ENCODE measurements around the gene SMIM41. TPM values are rescaled to one million over a fixed set of nuclear protein-coding genes. Genes with fewer than 3 reads are reported as not detected.

The SMIM41 gene
- total RNA-seq, 4 donors from 2014 or later = 2.1 to 26.6 (median 5.6) TPM

DNA sequence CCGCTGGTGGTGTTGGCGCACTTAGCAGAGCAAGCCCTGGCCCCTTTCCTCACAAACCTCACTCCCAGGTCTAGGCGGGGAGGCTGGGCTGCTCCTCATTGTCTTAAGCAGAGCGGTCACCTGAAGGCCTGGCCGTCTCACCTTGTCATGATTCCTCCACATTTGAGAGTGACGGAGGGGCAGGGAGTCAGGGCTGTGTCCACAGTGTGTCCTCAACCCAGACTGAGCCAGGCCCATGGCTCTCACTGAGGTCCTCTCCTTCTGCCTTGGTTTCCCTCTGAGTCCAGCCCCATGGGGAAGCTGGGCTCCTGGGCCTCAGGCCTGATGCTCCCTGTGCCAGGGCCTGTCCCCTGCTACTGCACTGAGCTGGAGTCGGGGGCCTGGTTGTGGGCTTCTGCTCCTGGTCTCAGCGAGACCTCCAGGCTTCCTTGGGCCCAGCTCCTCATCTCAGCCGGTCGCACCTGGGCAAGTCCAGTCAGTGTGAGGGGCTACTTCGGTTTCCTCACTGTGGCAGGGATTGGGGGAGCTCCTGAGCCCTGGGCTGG lies 67.4 kb downstream of the SMIM41 start:
- H3K9me3 ChIP-seq = no peaks in the 10 kb centered on the region
- H3K4me3 ChIP-seq = no peak overlapping the region
- peaks cover 35 to 60% (median 50%) of the 10 kb centered on the region in 4 donors for H3K4me1 ChIP-seq
- no peaks in the 10 kb centered on the region for H3K27me3 ChIP-seq
- 81% methylated on average over 6 of the region's 11 CpGs for WGBS
- intact Hi-C loops (cut with DNase I) = no loop called here
- no peak for TF ChIP-seq POLR2AphosphoS5 (IDR thresholded peaks at IDR 0.05)
- no peak for TF ChIP-seq EP300 (IDR thresholded peaks at IDR 0.05)
- DNase-seq (ENCODE audit: extremely low spot score) = no peak
- peak overlapping the region; percentile 83 to 89 (median 86) for H3K27ac ChIP-seq (replicated peaks in 1 of 4)
- H3K36me3 ChIP-seq = no peaks in the 10 kb centered on the region

GRCh38 chr12:52147367-52147963 lies 68.0 kb downstream of the SMIM41 start:
- intact Hi-C loops (cut with DNase I) = no loop called here
- TF ChIP-seq POLR2AphosphoS5 (IDR thresholded peaks at IDR 0.05) (peak; percentile 79 to 92), POLR2A (IDR thresholded peaks at IDR 0.05; ENCODE audit: low read depth) (no peak), EP300 (IDR thresholded peaks at IDR 0.05) (no peak), CTCF (IDR thresholded peaks at IDR 0.05) (no peak)
- 60% methylated on average over 2 of the region's 17 CpGs for whole genome bisulfite sequencing
- Histone ChIP-seq H3K9me3 (no peaks in the 10 kb centered on the region), H3K36me3 (no peaks in the 10 kb centered on the region), H3K27me3 (no peaks in the 10 kb centered on the region), H3K4me1 (peaks cover 41 to 66% (median 56%) of the 10 kb centered on the region in 4 donors), H3K4me3 (no peak overlapping the region), H3K27ac (replicated peaks in 1 of 4) (peak overlapping the region; percentile 83 to 89 (median 86))
- peak; percentile 96 for DNase-seq (ENCODE audit: extremely low spot score)

DNA sequence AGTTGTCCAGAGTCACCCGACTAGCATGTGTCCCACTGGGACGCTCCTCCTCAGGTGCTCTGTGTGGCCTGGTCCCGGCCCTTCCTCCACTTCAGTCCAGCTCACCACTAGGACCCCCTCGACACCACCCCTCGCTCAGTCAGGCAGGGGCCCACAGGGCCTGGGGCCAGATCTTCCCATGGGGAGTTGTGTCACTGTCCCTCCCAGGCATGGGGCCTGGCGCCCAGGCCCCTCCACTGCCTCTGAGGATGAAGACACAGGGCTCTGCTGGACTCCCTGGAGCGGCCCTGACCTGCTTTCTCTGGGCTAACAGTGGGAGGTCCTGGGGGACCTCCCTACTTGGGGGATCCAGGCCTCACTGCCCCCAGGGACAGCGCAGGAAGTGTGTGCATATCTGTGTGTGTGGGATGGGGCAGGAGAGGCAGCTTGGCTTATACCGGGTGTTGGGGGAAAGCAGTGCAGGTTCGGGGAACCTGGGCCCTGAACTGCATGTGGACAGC lies 68.5 kb downstream of the SMIM41 start:
- 93% methylated on average over 9 of the region's 10 CpGs for WGBS
- Histone ChIP-seq H3K27me3 (no peaks in the 10 kb centered on the region), H3K36me3 (no peaks in the 10 kb centered on the region), H3K4me1 (peaks cover 45 to 72% (median 60%) of the 10 kb centered on the region in 4 donors), H3K9me3 (no peaks in the 10 kb centered on the region), H3K27ac (replicated peaks in 1 of 4) (peak overlapping the region; percentile 83 to 89 (median 86)), H3K4me3 (no peak overlapping the region)
- intact Hi-C loops (cut with DNase I) = no loop called here
- no peak for TF ChIP-seq POLR2AphosphoS5 (IDR thresholded peaks at IDR 0.05)
- no peak for TF ChIP-seq EP300 (IDR thresholded peaks at IDR 0.05)
- TF ChIP-seq POLR2A (IDR thresholded peaks at IDR 0.05; ENCODE audit: low read depth) = no peak
- no peak for TF ChIP-seq CTCF (IDR thresholded peaks at IDR 0.05)
- DNase-seq (ENCODE audit: extremely low spot score) = no peak

GRCh38 chr12:52148464-52149181 lies 69.1 kb downstream of the SMIM41 start:
- 81% methylated on average over 5 of the region's 14 CpGs for WGBS
- TF ChIP-seq CTCF (IDR thresholded peaks at IDR 0.05) (no peak), POLR2AphosphoS5 (IDR thresholded peaks at IDR 0.05) (peak in 1 of 2 donors; percentile 23)
- no peak for DNase-seq (ENCODE audit: extremely low spot score)
- intact Hi-C loops (cut with DNase I) = no loop called here
- Histone ChIP-seq H3K4me1 (peaks cover 45 to 72% (median 60%) of the 10 kb centered on the region in 4 donors), H3K4me3 (no peak overlapping the region), H3K27me3 (no peaks in the 10 kb centered on the region), H3K9me3 (no peaks in the 10 kb centered on the region), H3K36me3 (no peaks in the 10 kb centered on the region), H3K27ac (replicated peaks in 1 of 4) (peak overlapping the region; percentile 83 to 89 (median 86))

- WGBS = 85% methylated on average over 6 of the region's 6 CpGs
- no peaks in the 10 kb centered on the region for H3K36me3 ChIP-seq
- H3K4me1 ChIP-seq = peaks cover 45 to 72% (median 60%) of the 10 kb centered on the region in 4 donors
- H3K4me3 ChIP-seq = no peak overlapping the region
- no peak for TF ChIP-seq CTCF (IDR thresholded peaks at IDR 0.05)
- TF ChIP-seq POLR2AphosphoS5 (IDR thresholded peaks at IDR 0.05) = no peak
- TF ChIP-seq EP300 (IDR thresholded peaks at IDR 0.05) = no peak
- TF ChIP-seq POLR2A (IDR thresholded peaks at IDR 0.05; ENCODE audit: low read depth) = no peak
- no peaks in the 10 kb centered on the region for H3K9me3 ChIP-seq
- intact Hi-C loops (cut with DNase I) = no loop called here
- H3K27ac ChIP-seq (replicated peaks in 1 of 4) = peak overlapping the region; percentile 83 to 89 (median 86)
- no peaks in the 10 kb centered on the region for H3K27me3 ChIP-seq
- DNase-seq (ENCODE audit: extremely low spot score) = no peak
Observed at GRCh38 chr12:52149182-52149641, 69.7 kb downstream of the SMIM41 start.
